NT2/D1 (cell line): Measurements from ENCODE around the gene SPTLC2.

Experiments used
- SUZ12 ChIP-seq: IDR thresholded peaks from 2 replicates; pipeline ENCODE4 v1.6.1; 2011; ENCODE audit not compliant: insufficient read length, insufficient read depth; ENCODE audit errors: extremely low read depth
- YY1 ChIP-seq: IDR thresholded peaks from 2 replicates; pipeline ENCODE4 v1.6.1; 2011; ENCODE audit not compliant: insufficient read length, insufficient read depth

GRCh38 chr14:77603031-77603430, 13.4 kb downstream of the SPTLC2 start:
- TF ChIP-seq SUZ12 (no peak), YY1 (no peak)
